K562 (cell line): ENCODE data around the gene QRICH1.

Experiments
- EP300 ChIP-seq: IDR thresholded peaks from 2 replicates; pipeline ENCODE4 v1.6.1; 2012; ENCODE audit warnings: low read length, improper control_type of control experiment
- TF ChIP-seq, protein P1 (sequence below), 2 experiments: IDR thresholded peaks; 2 replicates each; pipeline ENCODE4 v1.6.1; 2011; ENCODE audit warnings: borderline replicate concordance in 1 of 2, control low read depth in 1 of 2, low read depth in 1 of 2, low read length in 1 of 2, mild to moderate bottlenecking in 1 of 2, mixed read lengths in 1 of 2, moderate library complexity in 1 of 2; ENCODE audit not compliant: insufficient read depth in 1 of 2, insufficient read length in 1 of 2, poor library complexity in 1 of 2, severe bottlenecking in 1 of 2; ENCODE audit errors: extremely low read depth in 1 of 2

DNA sequence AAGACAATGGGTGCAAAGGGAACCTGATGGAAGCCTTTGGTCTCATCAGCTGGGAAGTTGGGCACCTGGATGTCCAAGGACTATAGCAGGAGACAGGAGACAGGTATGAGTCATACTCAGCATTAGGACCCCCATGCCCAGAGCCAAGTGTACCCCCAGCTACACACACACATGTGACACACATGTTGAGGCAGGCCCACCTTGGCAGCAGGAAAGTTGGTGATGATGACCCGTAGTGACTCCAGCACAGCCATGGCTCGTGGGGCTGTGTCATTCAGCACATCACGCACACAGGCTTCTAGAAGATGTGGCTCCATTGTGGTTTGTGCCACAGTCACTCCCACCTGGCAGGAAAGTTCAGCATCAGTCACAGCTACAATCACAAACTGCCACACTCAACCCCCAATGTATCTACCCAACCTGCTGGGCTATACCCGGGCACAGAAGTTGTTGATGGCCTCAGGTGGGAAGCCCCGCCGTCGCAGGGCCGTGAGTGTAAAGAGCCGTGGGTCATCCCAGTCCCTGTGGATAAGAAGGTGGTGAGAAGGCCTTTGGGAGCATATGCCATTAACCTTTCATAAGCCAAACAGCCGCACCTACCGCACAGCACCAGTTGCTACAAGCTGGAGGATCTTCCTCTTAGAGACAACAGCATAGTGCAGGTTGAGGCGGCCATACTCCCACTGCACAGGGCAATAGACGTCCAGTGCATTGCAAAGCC is 5.2 kb upstream of the QRICH1 start:
- TF ChIP-seq, protein P1, sequence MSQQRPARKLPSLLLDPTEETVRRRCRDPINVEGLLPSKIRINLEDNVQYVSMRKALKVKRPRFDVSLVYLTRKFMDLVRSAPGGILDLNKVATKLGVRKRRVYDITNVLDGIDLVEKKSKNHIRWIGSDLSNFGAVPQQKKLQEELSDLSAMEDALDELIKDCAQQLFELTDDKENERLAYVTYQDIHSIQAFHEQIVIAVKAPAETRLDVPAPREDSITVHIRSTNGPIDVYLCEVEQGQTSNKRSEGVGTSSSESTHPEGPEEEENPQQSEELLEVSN (IDR thresholded peaks at IDR 0.05; ENCODE audit: borderline replicate concordance in 1 of 2, extremely low read depth in 1 of 2, insufficient read depth in 1 of 2, insufficient read length in 1 of 2, low read depth in 1 of 2, low read length in 1 of 2, poor library complexity in 1 of 2, severe bottlenecking in 1 of 2), result no peak
- TF ChIP-seq EP300, result no peak
